A549 (cell line): ENCODE data around the gene HGFAC. TPM values are rescaled to one million over a fixed set of nuclear protein-coding genes. Genes with fewer than 3 reads are reported as not detected.

Experiments used
- ATAC-seq, 2 experiments: fragments of 200-7000 bp in 1 of 2; fragments of >200 bp in 1 of 2; cut with Nextera tagmentation in 1 of 2; cut with Tn5 transposase in 1 of 2; 3 replicates each; pipeline versions ENCODE4 v1.8.0 to v1.9.1; 2018 to 2020; ENCODE audit warnings: mild to moderate bottlenecking in 1 of 2, moderate library complexity in 1 of 2
- CTCF ChIA-PET: fragments of 300-600 bp; sonication (Branson Sonifier 250); formaldehyde crosslinking; extraction: SDS; loops from one replicate; lab custom pipeline; 2021; ENCODE audit warnings: antibody characterized with exemption, inconsistent platforms; lab: Yijun Ruan, JAX
- POLR2A ChIA-PET: fragments of 350-600 bp; formaldehyde crosslinking; extraction: SDS; loops from one replicate; lab custom pipeline; 2021; ENCODE audit warnings: antibody characterized with exemption, inconsistent platforms; lab: Yijun Ruan, JAX
- DNase-seq, 2 experiments: peaks; one replicate each; pipeline versions ENCODE4 v3.0.0 to v3.0.0-alpha.2; 2011 to 2016; ENCODE audit warnings: low read depth in 1 of 2, low spot score in 1 of 2
- FAIRE-seq: peaks from 2 replicates; lab custom pipeline; 2011; peaks lifted over from hg19 to GRCh38; lab: Jason Lieb, UNC
- H3K27ac ChIP-seq, 2 experiments: fragments of >200 bp; sonication (Bioruptor Twin); formaldehyde crosslinking; 3 replicates each; pipeline ENCODE4 v1.5.1; 2016 to 2017
- H3K4me1 ChIP-seq: fragments of >200 bp; sonication (Bioruptor Twin); formaldehyde crosslinking; 3 replicates; pipeline ENCODE4 v1.6.1; 2016
- H3K4me2 ChIP-seq: fragments of >200 bp; sonication (Bioruptor Twin); formaldehyde crosslinking; 3 replicates; pipeline ENCODE4 v1.6.1; 2016
- H3K4me3 ChIP-seq: fragments of >200 bp; sonication (Bioruptor Twin); formaldehyde crosslinking; 3 replicates; pipeline ENCODE4 v1.5.1; 2016
- H3K9me3 ChIP-seq: fragments of >200 bp; sonication (Bioruptor Twin); formaldehyde crosslinking; 3 replicates; pipeline ENCODE4 v1.6.1; 2016
- BHLHE40 ChIP-seq: IDR thresholded peaks from 2 replicates; pipeline ENCODE4 v1.6.1; 2012; ENCODE audit warnings: low read depth, low read length, inconsistent platforms
- CEBPB ChIP-seq, 2 experiments: fragments of >200 bp in 1 of 2; sonication (Bioruptor Twin) in 1 of 2; formaldehyde crosslinking in 1 of 2; IDR thresholded peaks; 2 replicates each; pipeline ENCODE4 v1.6.1; 2012 to 2016
- CHD2 ChIP-seq: fragments of 150-350 bp; IDR thresholded peaks from 2 replicates; pipeline ENCODE4 v1.6.1; 2014; ENCODE audit warnings: low read length; ENCODE audit not compliant: partially characterized antibody
- CTCF ChIP-seq: fragments of >200 bp; sonication (Bioruptor Twin); formaldehyde crosslinking; IDR thresholded peaks from 3 replicates; pipeline ENCODE4 v1.5.1; 2016
- E2F6 ChIP-seq: IDR thresholded peaks from 2 replicates; pipeline ENCODE4 v1.6.1; 2012; ENCODE audit warnings: low read depth, borderline replicate concordance
- EHF ChIP-seq: fragments of 250-450 bp; sonication (Bioruptor Pico); IDR thresholded peaks from 2 replicates; pipeline ENCODE4 v1.5.0; 2020; ENCODE audit warnings: mild to moderate bottlenecking
- EHMT2 ChIP-seq: fragments of 200-600 bp; sonication (generic); IDR thresholded peaks from 2 replicates; pipeline ENCODE4 v1.6.1; 2016; ENCODE audit warnings: antibody characterized with exemption, low read depth, mild to moderate bottlenecking, moderate library complexity
- EP300 ChIP-seq, 2 experiments: fragments of >200 bp; sonication (Bioruptor Twin); formaldehyde crosslinking; IDR thresholded peaks; 2 replicates in 1 of 2; 3 replicates in 1 of 2; pipeline ENCODE4 v1.6.1; 2016 to 2017
- FOSL2 ChIP-seq, 2 experiments: fragments of 450-650 bp in 1 of 2; fragments of >200 bp in 1 of 2; sonication (Bioruptor Twin) in 1 of 2; formaldehyde crosslinking; IDR thresholded peaks; 2 replicates each; pipeline versions ENCODE4 v1.5.0 to v1.6.1; 2016 to 2020; ENCODE audit warnings: mild to moderate bottlenecking in 1 of 2, moderate library complexity in 1 of 2
- FOXS1 ChIP-seq: fragments of 250-450 bp; sonication (Bioruptor Pico); IDR thresholded peaks from 2 replicates; pipeline ENCODE4 v1.5.0; 2020; ENCODE audit warnings: mild to moderate bottlenecking, moderate library complexity
- HDAC2 ChIP-seq: fragments of 200-600 bp; sonication (generic); IDR thresholded peaks from 2 replicates; pipeline ENCODE4 v1.6.1; 2016
- HMGXB4 ChIP-seq: fragments of 250-450 bp; sonication (Bioruptor Pico); IDR thresholded peaks from 2 replicates; pipeline ENCODE4 v1.5.0; 2021; ENCODE audit warnings: mild to moderate bottlenecking, moderate library complexity, borderline replicate concordance
- HOXB5 ChIP-seq: fragments of 250-450 bp; sonication (Bioruptor Pico); IDR thresholded peaks from 2 replicates; pipeline ENCODE4 v1.5.0; 2020; ENCODE audit warnings: mild to moderate bottlenecking, moderate library complexity
- JUN ChIP-seq, 2 experiments: fragments of >200 bp; sonication (Bioruptor Twin); formaldehyde crosslinking; IDR thresholded peaks; 2 replicates in 1 of 2; 3 replicates in 1 of 2; pipeline ENCODE4 v1.6.1; 2016 to 2017
- JUNB ChIP-seq: fragments of >200 bp; sonication (Bioruptor Twin); formaldehyde crosslinking; IDR thresholded peaks from 2 replicates; pipeline ENCODE4 v1.6.1; 2016
- MAFK ChIP-seq: fragments of 450-650 bp; IDR thresholded peaks from 2 replicates; pipeline ENCODE4 v1.6.1; 2014; ENCODE audit not compliant: partially characterized antibody
- NPAS2 ChIP-seq: fragments of 250-450 bp; sonication (Bioruptor Pico); IDR thresholded peaks from 2 replicates; pipeline ENCODE4 v1.8.0; 2022; ENCODE audit warnings: mild to moderate bottlenecking, moderate library complexity, borderline replicate concordance
- NR3C1 ChIP-seq: fragments of >200 bp; sonication (Bioruptor Twin); formaldehyde crosslinking; IDR thresholded peaks from 3 replicates; pipeline ENCODE4 v1.6.1; 2017
- RAD21 ChIP-seq, 2 experiments: fragments of >200 bp in 1 of 2; sonication (Bioruptor Twin) in 1 of 2; formaldehyde crosslinking in 1 of 2; IDR thresholded peaks in 1 of 2; conservative IDR thresholded peaks in 1 of 2; 2 replicates in 1 of 2; 3 replicates in 1 of 2; pipeline ENCODE4 v1.6.1; 2012 to 2018; ENCODE audit warnings: inconsistent platforms in 1 of 2
- RCOR1 ChIP-seq: fragments of 150-350 bp; IDR thresholded peaks from 2 replicates; pipeline ENCODE4 v1.6.1; 2014; ENCODE audit warnings: antibody characterized with exemption, low read length, low read depth
- RNF2 ChIP-seq: fragments of 200-600 bp; sonication (generic); IDR thresholded peaks from 2 replicates; pipeline ENCODE4 v1.6.1; 2016; ENCODE audit warnings: low read depth, mild to moderate bottlenecking, antibody characterized with exemption, moderate library complexity, borderline replicate concordance
- SMC3 ChIP-seq: fragments of >200 bp; sonication (Bioruptor Twin); formaldehyde crosslinking; IDR thresholded peaks from 3 replicates; pipeline ENCODE4 v1.6.1; 2018; ENCODE audit warnings: inconsistent platforms
- SREBF2 ChIP-seq: fragments of 450-650 bp; IDR thresholded peaks from 2 replicates; pipeline ENCODE4 v1.6.1; 2014; ENCODE audit warnings: mild to moderate bottlenecking, moderate library complexity
- TFCP2L1 ChIP-seq: fragments of 250-450 bp; sonication (Bioruptor Pico); IDR thresholded peaks from 2 replicates; pipeline ENCODE4 v1.5.0; 2021; ENCODE audit warnings: mild to moderate bottlenecking
- USF2 ChIP-seq: fragments of 450-650 bp; IDR thresholded peaks from 2 replicates; pipeline ENCODE4 v1.6.1; 2014; ENCODE audit warnings: antibody characterized with exemption
- ZC3H11A ChIP-seq: fragments of 450-650 bp; IDR thresholded peaks from 2 replicates; pipeline ENCODE4 v1.6.1; 2014; ENCODE audit warnings: antibody characterized with exemption, mild to moderate bottlenecking
- ZFP36 ChIP-seq: fragments of 450-650 bp; IDR thresholded peaks from 2 replicates; pipeline ENCODE4 v1.6.1; 2014; ENCODE audit warnings: borderline replicate concordance; ENCODE audit not compliant: partially characterized antibody
- whole genome bisulfite sequencing: methylation state at CpG from one replicate; pipeline ENCODE4 v1.1.6; 2017; ENCODE audit errors: missing lambda C conversion rate; 5-methylcytosine and 5-hydroxymethylcytosine counted together
- polyA plus RNA-seq, 4 experiments: library from polyadenylated mRNA; depleted of rRNA in 3 of 4; stranded (reverse); fragments of >200 nt; fragmentation: RNase III in 1 of 4; extraction: RNeasy Plus Mini Kit Qiagen cat#74134 plus additional on column Dnase treatment in 1 of 4; gene quantifications; 2 replicates in 3 of 4; 3 replicates in 1 of 4; pipeline ENCODE4 v1.2.3, GENCODE V29; 2011 to 2017

The HGFAC gene
- polyA plus RNA-seq, 2 of the 4 experiments (the other 2 are of a cell fraction) = 0.25 TPM; not detected in 1

GRCh38 chr4:3468154-3468553 is 26.4 kb downstream of the HGFAC start:
- Histone ChIP-seq H3K9me3 (no peaks in the 10 kb centered on the region), H3K4me1 (no peaks in the 10 kb centered on the region), H3K27ac (no peak overlapping the region), H3K4me2 (no peak overlapping the region), H3K4me3 (no peak overlapping the region)
- FAIRE-seq = no peak
- no peak for ATAC-seq
- CTCF ChIA-PET = interaction anchor here (1.2 kb wide), 1 partner anchor 13 kb away, joined by 3 read pairs; no protein-coding TSS in a partner anchor
- POLR2A ChIA-PET = no interaction called here
- DNase-seq = no peak
- WGBS = 61% methylated on average over 9 of the region's 10 CpGs
- no peak for TF ChIP-seq NPAS2 (CRISPR knock-in tag)
- no peak for TF ChIP-seq BHLHE40
- TF ChIP-seq SMC3 = no peak
- TF ChIP-seq RCOR1 = no peak
- no peak for TF ChIP-seq SREBF2
- TF ChIP-seq CTCF = no peak
- no peak for TF ChIP-seq FOXS1 (CRISPR knock-in tag)
- no peak for TF ChIP-seq EHMT2
- no peak for TF ChIP-seq NR3C1
- no peak for TF ChIP-seq E2F6
- TF ChIP-seq HMGXB4 = no peak
- no peak for TF ChIP-seq JUNB
- no peak for TF ChIP-seq ZFP36
- TF ChIP-seq CEBPB (IDR thresholded peaks at IDR 0.05) = no peak
- TF ChIP-seq MAFK = no peak
- no peak for TF ChIP-seq EHF (CRISPR knock-in tag)

GRCh38 chr4:3468804-3469203 is 27.0 kb downstream of the HGFAC start:
- POLR2A ChIA-PET = no interaction called here

DNA sequence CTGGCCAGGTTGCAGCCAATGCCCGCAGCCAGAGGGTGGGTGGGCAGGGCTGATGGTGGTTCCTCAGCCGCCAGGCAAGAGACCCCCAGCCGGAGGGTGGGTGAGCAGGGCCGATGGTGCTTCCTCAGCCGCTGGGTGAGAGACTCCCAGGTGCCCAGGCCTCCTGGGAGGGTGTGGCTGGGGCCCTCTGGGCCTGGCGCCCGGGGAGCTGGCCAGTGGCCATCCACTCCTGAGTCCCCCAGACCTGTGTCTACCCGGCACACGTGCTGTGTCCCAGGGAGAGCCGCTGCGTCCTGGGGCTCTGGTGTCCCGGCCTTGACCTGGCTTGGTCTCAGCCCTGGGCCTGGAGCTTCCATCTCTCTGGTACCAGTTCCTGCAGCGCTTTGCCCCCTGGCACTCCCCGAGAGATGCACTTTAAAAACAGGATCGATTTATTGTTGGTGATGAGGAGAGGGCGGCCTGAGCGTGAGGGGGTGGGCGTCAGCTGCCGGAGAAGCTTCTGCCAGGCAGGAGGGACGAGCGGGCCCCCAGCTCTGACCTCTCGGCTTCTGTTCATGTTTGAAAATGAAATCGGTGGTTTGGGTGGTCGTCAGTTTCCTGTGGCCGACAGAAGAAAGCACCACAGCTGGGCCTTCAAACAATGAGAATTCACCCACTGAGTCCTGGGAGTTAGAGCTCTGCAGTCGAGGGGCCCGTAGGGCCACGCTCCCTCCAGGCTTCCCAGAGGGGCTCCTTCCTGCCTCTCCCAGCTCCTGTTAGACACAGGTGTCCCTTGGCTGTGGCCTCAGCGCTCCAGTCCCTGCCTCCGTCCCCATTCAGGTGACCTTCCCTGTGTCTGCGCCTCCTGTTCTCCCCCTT is 27.8 kb downstream of the HGFAC start:
- Histone ChIP-seq H3K9me3 (no peaks in the 10 kb centered on the region), H3K27ac (no peak overlapping the region), H3K4me2 (no peak overlapping the region), H3K4me1 (no peaks in the 10 kb centered on the region), H3K4me3 (no peak overlapping the region)
- ChIA-PET POLR2A (no interaction called here), CTCF (interaction anchor here (2.2 to 4.1 kb wide), 2 partner anchors 11 to 26 kb away, joined by 8 to 27 read pairs; no protein-coding TSS in a partner anchor)
- no peak for FAIRE-seq
- no peak for ATAC-seq
- DNase-seq = no peak
- TF ChIP-seq RAD21 (conservative IDR thresholded peaks at IDR 0.05 in 1 of 2, IDR thresholded peaks at IDR 0.05 in 1 of 2) = no peak
- TF ChIP-seq RCOR1 = no peak
- no peak for TF ChIP-seq NPAS2 (CRISPR knock-in tag)
- TF ChIP-seq HOXB5 (CRISPR knock-in tag) = no peak
- no peak for TF ChIP-seq RNF2
- TF ChIP-seq USF2 = no peak
- WGBS = 78% methylated on average over 19 of the region's 31 CpGs

More at GRCh38 chr4:3468804-3469203, 27.0 kb downstream of the HGFAC start:
- no peak for TF ChIP-seq EHMT2
- no peak for TF ChIP-seq JUN (IDR thresholded peaks at IDR 0.05)
- TF ChIP-seq ZC3H11A = no peak
- TF ChIP-seq CHD2 = no peak
- TF ChIP-seq FOXS1 (CRISPR knock-in tag) = no peak
- no peak for TF ChIP-seq HDAC2
- TF ChIP-seq TFCP2L1 (CRISPR knock-in tag) = no peak
- TF ChIP-seq FOSL2 (IDR thresholded peaks at IDR 0.05) = no peak
- TF ChIP-seq FOSL2 (CRISPR knock-in tag; IDR thresholded peaks at IDR 0.05) = no peak
- no peak for TF ChIP-seq EP300 (IDR thresholded peaks at IDR 0.05)
- CTCF ChIA-PET = interaction anchor here (4.1 kb wide), 1 partner anchor 12 kb away, joined by 27 read pairs; no protein-coding TSS in a partner anchor
- Histone ChIP-seq H3K4me2 (no peak overlapping the region), H3K4me3 (no peak overlapping the region), H3K27ac (no peak overlapping the region), H3K4me1 (no peaks in the 10 kb centered on the region), H3K9me3 (no peaks in the 10 kb centered on the region)
- FAIRE-seq = no peak
- no peak for ATAC-seq
- DNase-seq = no peak
- 72% methylated on average over 11 of the region's 11 CpGs for WGBS
